G401 (cell line): ENCODE measurements around the gene CYP19A1. TPM values are rescaled to one million over a fixed set of nuclear protein-coding genes. Genes with fewer than 3 reads are reported as not detected.

Experiments used
- DNase-seq: peaks from one replicate; pipeline ENCODE4 v3.0.0-alpha.2; 2015; ENCODE audit warnings: low spot score
- in situ Hi-C: cut with HindIII; loops from 2 replicates; pipeline ENCODE4 v1.10.0; 2016; ENCODE audit warnings: low sequenced_read_pairs, mixed read lengths
- total RNA-seq: library from RNA; depleted of rRNA; stranded (reverse); fragments of >200 nt; shearing (Covaris generic); gene quantifications from 2 replicates; pipeline ENCODE4 v1.2.3, GENCODE V29; 2014

CYP19A1 gene
- total RNA-seq, 1 experiment from 2014 or later: not detected

DNA sequence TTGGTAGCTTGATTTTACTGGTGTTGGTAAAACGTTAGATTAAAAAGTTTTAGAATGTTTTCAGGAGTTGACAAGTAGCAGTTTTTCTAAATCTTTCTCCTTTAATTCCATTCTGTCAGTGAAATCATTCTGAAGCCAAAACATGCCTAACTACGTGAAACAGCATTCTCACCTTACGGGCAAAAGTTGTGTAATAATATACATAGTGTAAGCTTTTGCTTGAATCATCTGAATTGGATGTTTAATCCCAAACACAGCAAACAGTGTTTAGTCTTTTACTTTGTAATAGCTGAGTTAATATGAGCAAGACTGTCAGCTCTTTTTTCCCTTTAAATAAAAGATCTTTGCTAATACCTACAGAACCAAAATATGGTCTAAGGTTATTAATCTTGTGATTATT, 100.6 kb downstream of the CYP19A1 start:
- in situ Hi-C loops: no loop called here
- no peak for DNase-seq

DNA sequence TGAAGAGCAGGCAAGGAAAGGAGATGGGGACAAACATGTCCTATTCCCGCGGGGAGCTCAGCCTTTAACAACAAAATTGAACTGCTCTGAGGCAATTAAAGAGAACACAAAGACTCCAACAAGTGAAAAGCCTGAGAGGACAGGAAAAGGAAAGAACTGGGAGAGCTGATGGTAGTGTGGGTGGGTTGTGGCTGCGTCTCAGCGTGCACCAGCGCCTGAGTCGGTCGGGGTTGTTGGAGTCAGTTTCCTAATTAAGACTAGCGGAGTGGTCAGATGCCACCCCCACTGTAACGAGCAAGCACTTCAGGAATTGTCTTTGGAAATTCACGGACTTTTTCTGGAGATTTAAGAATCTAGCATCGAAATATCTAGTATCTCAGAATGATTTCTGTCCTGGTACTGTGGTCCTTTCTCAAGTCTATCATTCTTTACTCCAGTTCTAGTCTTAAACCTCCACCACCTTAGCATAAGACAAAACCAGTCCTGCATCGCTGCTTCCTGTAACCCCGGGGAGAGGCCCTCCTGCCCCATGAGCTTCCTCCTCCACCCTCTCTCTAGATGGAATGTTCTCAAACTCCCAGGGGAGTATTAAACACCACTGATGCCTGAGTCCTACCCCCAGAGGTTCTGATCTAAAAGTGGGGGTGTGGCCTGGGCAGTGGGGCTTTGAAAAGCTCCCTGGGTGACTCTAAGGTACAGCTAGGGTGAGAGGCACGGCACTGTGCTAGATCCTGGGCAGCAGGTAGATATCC, 104.0 kb downstream of the CYP19A1 start:
- no peak for DNase-seq

DNA sequence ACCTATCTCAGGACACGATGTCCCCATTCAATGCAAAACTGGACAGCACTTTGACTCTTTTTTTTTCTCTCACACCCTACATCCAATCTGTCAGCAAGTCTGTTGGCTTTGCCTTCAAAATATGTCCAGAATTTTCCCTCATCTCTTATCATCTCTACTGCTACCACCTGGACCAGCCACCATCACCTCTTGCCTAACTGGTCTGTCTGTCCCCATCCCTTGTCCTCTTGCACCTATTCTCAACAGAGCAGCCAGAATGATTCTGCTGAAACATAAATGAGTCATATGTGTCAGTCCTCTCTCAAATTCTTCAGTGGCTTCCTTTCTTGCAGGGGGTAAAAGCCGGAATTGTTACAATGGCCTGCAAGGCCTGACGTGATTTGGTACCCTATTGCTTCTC, 105.8 kb downstream of the CYP19A1 start:
- no peak for DNase-seq
- in situ Hi-C loops: no loop called here

More for the DNA sequence above, 104.0 kb downstream of the CYP19A1 start:
- in situ Hi-C loops: no loop called here

DNA sequence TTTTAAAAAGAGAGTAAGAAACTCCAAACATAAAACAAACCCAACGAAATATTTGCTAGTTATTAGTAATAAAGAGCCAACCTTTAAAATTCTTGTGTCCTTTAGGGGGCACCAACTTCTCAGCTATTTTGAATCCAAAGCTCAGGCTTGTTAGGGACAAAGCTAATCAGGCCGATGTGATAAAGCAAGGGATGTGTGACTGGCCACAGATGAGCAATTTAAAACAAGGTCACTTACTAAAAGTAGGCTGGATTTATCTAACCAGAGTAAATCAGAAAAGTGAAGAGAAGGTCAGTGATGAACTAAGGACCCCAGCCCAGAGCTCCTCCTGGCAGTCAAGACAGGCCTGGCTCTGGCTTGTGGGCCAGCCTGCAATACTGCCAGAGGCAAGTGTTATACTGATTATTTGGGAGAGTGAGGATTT, 108.5 kb downstream of the CYP19A1 start:
- in situ Hi-C loops: no loop called here
- DNase-seq: peak; percentile 56

- DNase-seq: no peak
- in situ Hi-C loops: no loop called here
Measured at GRCh38 chr15:51227940-51228732, 110.3 kb downstream of the CYP19A1 start.

DNA sequence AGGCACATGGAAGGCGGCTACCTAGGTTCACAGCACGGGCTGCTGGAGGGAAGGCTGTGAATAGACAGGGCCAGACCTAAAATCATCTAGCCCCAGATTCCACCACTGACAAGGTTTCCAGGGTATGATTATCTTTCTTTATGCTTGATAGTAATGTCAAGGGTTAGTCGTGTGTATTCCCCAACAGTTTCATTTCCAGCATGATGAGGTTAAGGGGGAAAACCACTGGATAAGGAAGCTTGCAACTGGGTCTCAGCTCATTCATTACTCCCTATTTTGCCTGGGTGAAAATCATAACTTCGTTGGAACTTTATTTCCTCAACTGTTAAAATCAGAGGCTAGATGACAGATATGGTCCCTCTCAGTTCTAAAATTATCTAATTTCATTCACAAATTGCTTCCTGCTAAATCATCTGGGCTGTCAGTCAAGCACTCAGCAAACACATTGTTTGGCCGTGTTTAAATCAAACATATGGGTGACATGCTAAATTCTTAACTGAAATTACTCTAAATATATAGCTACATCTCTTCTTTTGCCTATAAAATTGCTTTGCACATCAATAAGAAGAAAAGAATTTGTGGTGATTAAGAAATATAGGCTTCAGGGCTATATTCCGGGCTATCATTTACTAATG, 111.7 kb downstream of the CYP19A1 start:
- no peak for DNase-seq
- in situ Hi-C loops: no loop called here

- DNase-seq: no peak
- in situ Hi-C loops: no loop called here
Measured at GRCh38 chr15:51224428-51224827, 114.0 kb downstream of the CYP19A1 start.

GRCh38 chr15:51223771-51224229, 114.6 kb downstream of the CYP19A1 start:
- no peak for DNase-seq
- in situ Hi-C loops: no loop called here

DNA sequence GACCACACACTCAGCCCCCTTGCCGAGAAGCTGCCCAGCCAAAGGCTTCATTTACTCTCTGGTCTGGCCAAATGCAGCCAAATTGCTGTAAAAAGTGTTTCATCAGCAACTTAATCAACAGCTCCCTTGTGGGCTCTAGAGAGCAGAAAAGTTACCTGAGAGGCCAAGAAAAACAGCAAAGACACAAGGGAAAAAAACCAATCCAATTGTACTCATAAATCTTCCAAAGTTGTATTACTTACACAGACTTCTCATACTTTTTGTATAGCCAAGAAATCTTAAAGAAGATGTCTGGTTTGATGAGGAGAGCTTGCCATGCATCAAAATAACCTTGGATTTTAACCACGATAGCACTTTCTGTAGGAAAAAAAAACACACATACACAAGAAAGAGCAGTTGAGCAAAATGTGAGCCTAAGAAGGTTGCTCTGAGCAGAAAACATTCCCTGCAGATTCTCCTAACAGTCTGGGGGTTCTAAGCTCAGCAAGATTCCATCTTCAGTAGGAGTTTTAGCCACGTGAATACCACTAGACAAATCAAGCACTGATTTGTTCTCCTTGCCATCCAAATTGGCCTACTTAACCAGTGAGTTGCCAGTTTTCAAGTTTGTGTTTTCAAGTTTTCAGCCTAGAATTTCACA, 120.0 kb downstream of the CYP19A1 start:
- no peak for DNase-seq
- in situ Hi-C loops: no loop called here

DNA sequence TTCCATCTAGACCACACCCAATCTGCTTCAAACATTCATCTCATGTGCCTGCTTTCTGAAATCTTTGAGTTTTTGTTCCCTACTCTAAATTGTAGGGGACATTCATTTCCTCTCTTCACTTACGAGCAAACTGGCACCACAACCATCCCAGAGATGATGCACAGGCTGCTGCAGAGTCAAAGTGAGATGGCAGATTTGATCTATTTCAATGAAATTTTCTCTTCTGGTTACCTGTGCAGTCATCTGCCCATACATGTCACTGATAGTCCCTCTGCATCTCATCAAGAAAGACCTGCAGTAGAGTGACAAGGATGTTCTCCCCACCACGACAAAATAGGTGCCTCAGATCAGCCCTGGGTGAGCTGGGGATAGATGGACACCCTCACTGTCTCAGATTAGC, 125.5 kb downstream of the CYP19A1 start:
- DNase-seq: no peak
- in situ Hi-C loops: no loop called here

DNA sequence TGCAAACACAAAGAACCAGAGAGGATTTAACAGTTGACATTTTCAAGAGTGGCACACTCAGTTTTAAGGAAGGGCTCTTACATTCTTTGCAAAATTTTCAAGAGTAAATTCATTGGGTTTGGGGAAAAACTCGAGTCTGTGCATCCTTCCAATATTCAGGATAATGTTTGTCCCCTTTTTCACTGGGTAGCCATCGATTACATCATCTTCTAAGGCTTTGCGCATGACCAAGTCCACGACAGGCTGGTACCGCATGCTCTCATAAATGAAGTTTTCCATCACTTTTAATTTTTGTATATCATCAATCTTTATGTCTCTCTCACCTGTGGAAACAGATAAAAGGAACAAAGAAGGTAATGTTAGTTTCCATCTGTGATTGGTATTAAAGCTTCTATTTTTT, 126.2 kb downstream of the CYP19A1 start:
- DNase-seq: no peak
- in situ Hi-C loops: no loop called here

DNA sequence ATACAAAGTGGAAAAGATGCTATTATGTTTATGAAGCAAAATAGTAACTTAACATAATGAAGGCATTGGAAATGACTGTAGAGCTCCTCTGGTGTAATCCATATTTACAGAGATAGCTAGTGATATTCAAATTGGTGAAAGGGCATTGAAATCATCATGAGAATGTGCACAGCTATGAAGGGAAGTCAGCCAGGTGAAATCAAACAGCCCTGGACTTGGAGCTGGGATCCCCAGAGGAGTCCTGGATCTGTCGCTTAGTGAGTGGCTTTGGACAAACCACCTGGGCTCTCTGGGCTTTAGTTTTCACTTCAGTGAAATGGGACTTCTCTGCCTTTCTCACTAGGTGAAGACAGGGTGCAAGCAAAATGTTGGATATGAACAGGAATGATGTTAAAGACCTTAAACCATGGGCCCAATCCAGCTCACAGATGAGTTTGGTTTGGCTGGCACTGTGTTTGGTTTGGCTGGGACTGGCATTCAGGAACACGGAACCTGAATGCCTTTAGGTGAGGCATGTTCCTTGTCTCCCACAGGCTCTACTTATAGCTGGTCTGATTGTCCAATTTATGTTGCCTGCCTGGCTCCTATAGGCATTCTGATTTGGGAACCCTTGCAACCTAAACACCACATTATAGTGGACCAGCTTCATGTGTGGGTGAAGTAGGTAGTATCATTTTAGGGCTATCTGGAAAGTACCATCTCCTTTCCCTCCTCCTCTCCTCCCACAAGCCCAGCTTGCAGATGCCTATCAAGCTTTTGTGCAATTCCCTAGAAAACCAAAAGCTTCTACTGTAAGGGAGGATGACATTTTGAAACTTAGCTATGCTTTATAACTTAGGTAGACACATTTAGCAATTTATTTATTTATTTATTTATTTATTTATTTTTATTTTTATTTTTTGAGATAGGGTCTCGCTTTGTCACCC, 133.1 kb downstream of the CYP19A1 start:
- in situ Hi-C loops: no loop called here
- DNase-seq: no peak

GRCh38 chr15:51203797-51204196, 134.6 kb downstream of the CYP19A1 start:
- in situ Hi-C loops: no loop called here
- no peak for DNase-seq

- in situ Hi-C loops: no loop called here
Measured at GRCh38 chr15:51202783-51203182, 135.6 kb downstream of the CYP19A1 start.

GRCh38 chr15:51201581-51201980, 136.8 kb downstream of the CYP19A1 start:
- no peak for DNase-seq
- in situ Hi-C loops: no loop called here

More at GRCh38 chr15:51202783-51203182, 135.6 kb downstream of the CYP19A1 start:
- no peak for DNase-seq

- in situ Hi-C loops: no loop called here
- DNase-seq: no peak
Measured at GRCh38 chr15:51200792-51201191, 137.6 kb downstream of the CYP19A1 start.

GRCh38 chr15:51199541-51199940, 138.9 kb downstream of the CYP19A1 start:
- in situ Hi-C loops: no loop called here
- DNase-seq: no peak

- no peak for DNase-seq
- in situ Hi-C loops: no loop called here
Measured at GRCh38 chr15:51198701-51199232, 139.6 kb downstream of the CYP19A1 start.
